Gastroesophageal sphincter (tissue), 3 donors: Measurements from ENCODE around the gene SRPK3.

ENCODE experiments used
- EP300 ChIP-seq: sonication (generic); formaldehyde crosslinking; IDR thresholded peaks from one replicate; pipeline ENCODE4 v1.6.1; 2017; ENCODE audit warnings: antibody characterized with exemption, mild to moderate bottlenecking
- POLR2A ChIP-seq, 2 donors: fragments of 450-650 bp; IDR thresholded peaks; one replicate each; pipeline ENCODE4 v1.6.1; 2017; ENCODE audit warnings: antibody characterized with exemption in 2 of 2, mild to moderate bottlenecking in 2 of 2, moderate library complexity in 1 of 2
- POLR2AphosphoS5 ChIP-seq: sonication (generic); formaldehyde crosslinking; IDR thresholded peaks from one replicate; pipeline ENCODE4 v1.6.1; 2017; ENCODE audit warnings: antibody characterized with exemption
- TF ChIP-seq, protein P1 (sequence below), 4 experiments: fragments of 200-600 bp in 2 of 4; fragments of 450-650 bp in 2 of 4; sonication (generic) in 1 of 4; IDR thresholded peaks; one replicate each; pipeline ENCODE4 v1.5.1; 2017 to 2019; ENCODE audit warnings: antibody characterized with exemption in 4 of 4, mild to moderate bottlenecking in 2 of 4, moderate library complexity in 2 of 4

DNA sequence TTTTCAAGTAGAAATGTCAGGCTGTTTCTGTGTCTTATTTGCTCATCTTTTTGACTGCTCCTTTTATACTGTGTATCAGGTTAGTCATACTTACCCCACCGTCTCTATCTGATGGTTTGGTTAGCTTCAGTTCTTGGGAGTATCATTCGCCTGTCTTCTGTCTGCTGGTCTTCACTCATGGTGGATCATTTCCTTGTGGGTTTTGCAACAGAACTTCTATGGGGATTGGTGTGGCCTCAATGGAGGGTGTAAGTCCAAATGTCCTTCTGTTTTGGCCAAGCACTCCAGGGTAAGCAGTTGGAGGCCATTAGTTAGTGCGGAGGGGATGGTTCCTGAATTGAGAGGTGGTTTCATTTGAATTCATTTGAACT, 49.0 kb upstream of the SRPK3 start:
- TF ChIP-seq, protein P1, sequence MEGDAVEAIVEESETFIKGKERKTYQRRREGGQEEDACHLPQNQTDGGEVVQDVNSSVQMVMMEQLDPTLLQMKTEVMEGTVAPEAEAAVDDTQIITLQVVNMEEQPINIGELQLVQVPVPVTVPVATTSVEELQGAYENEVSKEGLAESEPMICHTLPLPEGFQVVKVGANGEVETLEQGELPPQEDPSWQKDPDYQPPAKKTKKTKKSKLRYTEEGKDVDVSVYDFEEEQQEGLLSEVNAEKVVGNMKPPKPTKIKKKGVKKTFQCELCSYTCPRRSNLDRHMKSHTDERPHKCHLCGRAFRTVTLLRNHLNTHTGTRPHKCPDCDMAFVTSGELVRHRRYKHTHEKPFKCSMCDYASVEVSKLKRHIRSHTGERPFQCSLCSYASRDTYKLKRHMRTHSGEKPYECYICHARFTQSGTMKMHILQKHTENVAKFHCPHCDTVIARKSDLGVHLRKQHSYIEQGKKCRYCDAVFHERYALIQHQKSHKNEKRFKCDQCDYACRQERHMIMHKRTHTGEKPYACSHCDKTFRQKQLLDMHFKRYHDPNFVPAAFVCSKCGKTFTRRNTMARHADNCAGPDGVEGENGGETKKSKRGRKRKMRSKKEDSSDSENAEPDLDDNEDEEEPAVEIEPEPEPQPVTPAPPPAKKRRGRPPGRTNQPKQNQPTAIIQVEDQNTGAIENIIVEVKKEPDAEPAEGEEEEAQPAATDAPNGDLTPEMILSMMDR (IDR thresholded peaks at IDR 0.05) = no peak
- TF ChIP-seq POLR2A (IDR thresholded peaks at IDR 0.05) (no peak), POLR2AphosphoS5 (no peak), EP300 (no peak)
